ENCODE results near the gene KCNJ10.

KCNJ10 gene

DNA sequence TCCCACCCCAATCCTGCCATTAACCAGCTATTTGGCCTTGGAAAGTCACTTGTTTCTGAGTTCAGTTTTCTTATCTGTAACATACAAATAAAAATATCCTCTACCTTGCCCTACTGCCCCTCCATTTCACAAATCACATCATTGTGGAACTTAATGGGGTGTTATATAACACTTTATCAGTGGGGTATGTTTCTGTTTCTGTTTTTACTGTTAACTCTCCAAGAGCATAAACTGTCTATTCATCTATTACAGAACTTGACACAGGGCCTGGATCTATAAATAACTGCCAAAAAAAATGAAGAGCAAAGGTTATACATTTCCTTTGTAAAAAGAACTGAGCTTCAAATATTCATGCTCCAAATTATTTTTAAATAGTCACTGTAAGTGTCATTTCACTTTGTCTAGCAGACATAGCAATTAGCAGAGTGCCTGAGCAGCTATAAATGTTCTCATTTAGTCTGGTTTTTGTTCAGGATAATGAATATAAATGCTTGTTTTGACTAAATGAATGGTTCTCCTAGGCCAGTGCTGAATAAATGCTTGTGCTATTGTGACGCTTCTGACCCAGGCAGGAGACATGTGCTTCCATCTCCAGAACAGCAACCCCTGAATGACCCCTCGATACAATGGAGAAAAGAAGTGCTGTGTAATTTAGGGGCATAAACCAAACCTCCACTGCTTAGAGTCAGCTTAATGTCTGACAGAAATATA, 45.6 kb downstream of the KCNJ10 start:
- no peak for DNase-seq (ENCODE audit: low read depth in 2 of 2)

DNA sequence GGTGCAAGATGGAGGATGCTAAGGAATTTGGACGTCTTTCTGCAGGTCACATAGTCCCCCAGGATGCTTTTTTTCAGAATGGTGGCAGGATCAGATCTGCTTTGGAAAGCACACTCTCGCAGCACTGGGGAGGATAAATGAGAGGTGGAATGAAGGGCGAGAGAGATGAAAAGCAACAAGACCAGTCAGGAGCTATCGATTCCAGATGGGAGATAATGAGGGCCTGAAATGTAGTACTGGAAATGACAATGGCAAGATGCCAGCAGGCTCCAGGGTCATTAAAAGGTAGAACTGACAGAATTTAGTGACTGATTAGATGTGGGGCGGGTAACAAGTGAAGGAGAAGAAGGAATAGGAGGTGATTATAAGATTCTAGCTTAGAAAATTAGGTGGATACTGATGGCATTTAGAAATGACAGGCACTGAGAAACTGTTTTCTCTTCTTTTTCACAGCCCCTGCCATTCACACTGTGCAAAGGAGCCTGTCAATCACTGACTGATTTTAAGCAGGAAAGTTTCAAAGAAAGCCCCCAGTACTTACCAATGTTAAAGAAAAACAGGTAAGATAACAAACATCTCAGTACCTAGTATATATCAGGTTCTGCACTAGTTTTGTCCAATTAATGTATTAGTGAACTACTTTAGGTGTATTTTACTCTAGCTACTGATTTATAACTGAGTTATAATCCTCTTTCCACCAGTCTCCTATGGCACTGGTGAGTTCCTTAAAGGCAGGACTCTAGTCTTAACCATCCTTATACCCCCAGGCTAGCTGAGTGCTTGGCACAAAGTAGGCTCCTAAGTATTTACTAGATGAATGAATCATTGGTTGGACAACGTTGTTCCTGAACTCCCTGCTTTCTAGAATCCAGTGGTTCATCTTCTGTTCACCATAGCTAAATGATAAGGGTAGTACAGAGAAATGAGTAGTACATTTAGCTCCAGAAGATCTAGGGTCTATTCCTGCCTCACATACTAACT, 47.3 kb downstream of the KCNJ10 start:
- no peak for DNase-seq (ENCODE audit: low read depth in 2 of 2)

DNA sequence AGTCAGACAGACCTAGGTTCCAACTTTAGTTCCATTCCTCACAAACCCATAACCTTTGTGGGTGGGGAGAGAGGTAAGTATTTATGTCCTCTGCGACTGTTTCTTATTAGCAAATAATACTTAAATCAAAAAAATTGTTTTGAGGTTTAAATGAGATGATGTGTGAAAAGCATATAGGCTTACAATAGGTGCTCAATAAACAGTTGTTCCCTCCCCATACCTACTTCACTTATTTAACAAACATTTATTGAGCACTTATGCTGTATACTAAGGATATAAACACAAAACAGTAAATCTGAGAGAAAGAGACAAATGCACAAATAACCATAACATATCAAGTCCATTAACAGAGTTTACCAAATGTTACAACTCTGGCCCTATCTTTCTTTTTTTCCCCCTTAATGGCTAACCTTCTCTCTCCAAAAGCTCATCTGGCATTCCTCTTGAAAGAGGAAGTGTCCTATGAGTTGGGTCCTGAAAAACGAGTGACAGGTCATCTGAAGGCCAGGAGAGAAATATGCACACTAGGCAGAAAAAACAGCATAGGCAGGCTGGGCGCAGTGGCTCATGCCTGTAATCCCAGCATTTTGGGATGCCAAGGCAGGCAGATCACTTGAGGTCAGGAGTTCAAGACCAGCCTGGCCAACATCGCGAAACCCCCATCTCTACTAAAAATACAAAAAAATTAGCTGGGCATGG, 48.4 kb downstream of the KCNJ10 start:
- DNase-seq (ENCODE audit: low read depth in 2 of 2) = no peak

DNA sequence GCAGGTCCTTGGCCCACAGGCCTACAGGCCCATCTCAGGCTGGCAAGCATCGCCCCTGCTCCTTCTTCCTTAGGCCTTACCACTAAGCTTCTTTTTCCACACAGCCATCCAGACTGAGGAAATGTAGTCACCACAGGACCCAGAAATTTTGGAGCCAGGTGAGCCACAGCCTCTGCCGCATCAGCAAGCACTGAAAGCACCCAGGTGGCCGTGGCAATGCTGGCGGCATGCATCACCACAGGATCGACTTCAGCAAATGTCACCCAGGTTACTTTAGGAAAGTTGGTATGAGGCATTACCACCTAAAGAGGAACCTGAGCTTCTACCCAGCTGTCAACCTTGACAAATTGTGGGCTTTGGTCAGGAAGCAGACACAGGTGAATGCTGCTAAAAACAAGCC, 49.8 kb downstream of the KCNJ10 start:
- no peak for DNase-seq (ENCODE audit: low read depth in 2 of 2)

GRCh38 chr1:160018900-160019299, 51.1 kb downstream of the KCNJ10 start:
- no peak for DNase-seq (ENCODE audit: low read depth in 2 of 2)

GRCh38 chr1:160018347-160018746, 51.6 kb downstream of the KCNJ10 start:
- no peak for DNase-seq (ENCODE audit: low read depth in 2 of 2)

GRCh38 chr1:160017592-160017991, 52.4 kb downstream of the KCNJ10 start:
- no peak for DNase-seq (ENCODE audit: low read depth in 2 of 2)

- no peak for DNase-seq (ENCODE audit: low read depth in 2 of 2)
These were observed 58.2 kb downstream of the KCNJ10 start for GRCh38 chr1:160011781-160012180.

DNA sequence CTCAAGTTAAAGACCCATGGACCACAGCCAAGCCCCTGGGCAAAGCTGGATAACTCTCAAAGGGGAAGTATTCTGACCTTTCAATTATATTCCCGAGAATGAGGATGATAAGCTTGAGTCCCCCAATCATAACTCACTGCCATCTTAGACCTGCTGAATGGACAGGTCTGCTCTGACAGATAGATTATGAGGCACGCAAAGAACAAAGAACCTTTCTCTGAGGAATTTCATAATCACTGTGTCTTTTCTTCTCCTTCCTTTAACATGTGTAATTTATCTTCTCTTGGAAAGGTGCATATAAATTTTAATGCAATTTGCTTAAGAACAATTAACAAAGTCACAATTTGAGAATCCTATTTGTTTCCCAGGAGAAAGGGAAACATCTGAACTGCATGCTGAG, 60.2 kb downstream of the KCNJ10 start:
- DNase-seq (ENCODE audit: low read depth in 2 of 2) = no peak

- no peak for DNase-seq (ENCODE audit: low read depth in 2 of 2)
These were observed 60.9 kb downstream of the KCNJ10 start for GRCh38 chr1:160009081-160009480.

DNA sequence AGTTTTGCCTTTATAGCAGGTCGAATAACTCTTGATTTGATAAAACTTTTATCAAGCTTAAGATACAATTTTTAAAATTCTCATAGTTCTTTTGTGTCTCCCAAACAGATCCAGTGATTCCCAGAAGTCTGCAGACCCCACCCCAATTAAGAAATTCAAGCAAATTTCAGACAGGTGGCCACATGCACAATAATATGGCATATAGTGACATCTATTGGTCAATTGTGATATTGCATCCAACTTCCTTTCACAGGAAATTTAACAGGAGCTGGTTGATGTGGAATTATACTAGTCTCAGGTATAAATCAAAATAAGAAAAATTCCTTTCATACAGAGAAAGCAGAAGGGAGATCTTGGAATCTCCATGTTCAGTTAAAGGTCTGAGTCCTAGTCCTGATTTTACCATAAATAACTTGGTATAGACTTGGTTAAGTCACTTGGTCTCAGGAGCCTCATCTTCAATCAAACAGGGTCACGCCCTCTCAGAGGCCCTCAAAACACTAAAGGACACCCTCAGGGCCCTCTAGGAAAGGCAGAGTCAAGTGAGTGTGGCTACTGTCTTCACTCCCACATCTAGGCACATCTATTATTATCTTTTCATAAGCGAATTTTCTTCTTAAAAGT, 62.3 kb downstream of the KCNJ10 start:
- DNase-seq (ENCODE audit: low read depth in 2 of 2) = no peak

DNA sequence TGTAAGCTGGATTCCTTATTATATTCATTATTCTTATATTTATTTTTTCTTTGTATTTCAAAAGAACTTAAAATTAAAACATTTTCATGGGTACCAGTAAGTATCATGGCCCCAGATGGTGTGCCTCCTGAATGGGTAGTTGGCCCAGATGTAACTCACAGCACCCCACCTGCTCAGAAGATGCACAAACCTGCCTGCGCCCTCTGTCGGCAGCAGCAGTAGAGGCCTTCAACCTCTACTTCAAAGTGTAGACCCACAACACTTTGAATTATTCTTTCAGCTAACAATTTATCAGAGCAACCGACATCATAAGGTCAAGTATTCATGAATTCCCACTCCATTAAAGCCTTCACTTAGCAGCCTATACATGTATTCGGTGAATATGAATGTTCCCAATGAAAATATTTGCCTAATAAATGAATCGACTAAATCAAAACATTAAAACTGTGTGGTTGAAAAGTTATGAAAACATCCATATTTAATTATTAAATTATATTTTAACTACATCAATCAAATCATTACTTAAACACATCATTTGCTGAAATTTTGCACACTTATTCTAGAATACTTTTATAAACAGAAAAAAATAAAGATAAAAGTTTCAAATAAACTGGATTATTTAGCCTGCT, 63.5 kb downstream of the KCNJ10 start:
- DNase-seq (ENCODE audit: low read depth in 2 of 2) = peak; percentile 37 to 53

GRCh38 chr1:160005070-160005469, 64.9 kb downstream of the KCNJ10 start:
- no peak for DNase-seq (ENCODE audit: low read depth in 2 of 2)

DNA sequence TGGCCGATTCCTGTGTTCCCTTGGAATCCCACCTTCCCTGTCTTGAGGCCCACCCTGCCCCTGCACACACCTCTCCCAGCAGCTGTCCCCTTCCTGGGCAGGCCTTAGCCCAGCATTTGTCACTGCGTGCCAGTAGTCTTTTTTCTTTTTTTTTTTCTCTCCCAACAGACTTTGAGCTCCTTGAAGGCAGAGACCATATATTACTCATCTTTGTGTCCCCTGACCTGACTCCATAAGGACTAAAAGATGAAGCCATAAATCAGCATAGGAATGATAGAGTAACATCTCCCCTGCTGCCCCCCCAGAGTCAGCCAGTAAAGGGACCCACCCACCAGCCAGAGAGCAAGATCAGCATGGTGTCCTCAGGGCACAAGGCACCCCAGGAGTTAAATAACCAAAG, 65.5 kb downstream of the KCNJ10 start:
- no peak for DNase-seq (ENCODE audit: low read depth in 2 of 2)

DNA sequence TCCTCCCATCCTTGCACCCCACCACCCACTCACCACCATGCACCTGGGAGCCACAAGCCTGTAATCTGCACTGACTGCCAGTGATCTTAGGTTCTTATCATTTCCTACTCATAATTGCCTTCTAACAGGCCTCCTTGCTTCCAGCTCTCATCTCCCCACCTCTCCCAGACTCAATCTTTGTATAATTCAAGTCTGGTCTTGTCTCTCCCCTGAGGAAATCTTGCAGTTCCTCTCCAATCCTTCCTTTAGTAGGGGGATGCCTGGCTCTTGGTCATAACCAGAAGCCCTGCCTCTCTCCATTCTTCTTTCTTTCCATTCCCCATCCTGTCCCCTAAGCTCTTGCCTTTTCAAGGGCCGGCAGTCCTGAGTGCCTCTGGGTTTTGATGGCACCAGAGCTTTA, 66.0 kb downstream of the KCNJ10 start:
- no peak for DNase-seq (ENCODE audit: low read depth in 2 of 2)

DNA sequence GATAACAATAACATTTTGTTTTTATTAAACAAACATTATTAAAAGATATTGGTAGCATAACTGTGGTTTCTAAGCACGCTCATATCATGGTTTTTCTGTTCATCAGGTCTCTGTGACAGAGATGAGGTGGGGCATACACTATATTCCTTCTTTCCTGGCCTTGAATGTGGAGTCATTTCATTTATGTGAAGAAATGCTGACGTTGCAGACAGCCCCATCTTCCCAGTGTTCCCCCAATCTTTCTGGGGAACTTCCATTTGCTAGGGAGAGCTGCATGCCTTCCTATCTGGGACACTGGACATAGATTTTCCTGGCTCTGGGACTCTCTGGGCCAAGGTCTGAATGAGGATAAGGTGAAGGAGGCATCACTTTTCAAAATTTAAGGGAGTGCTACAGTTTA, 68.5 kb downstream of the KCNJ10 start:
- DNase-seq (ENCODE audit: low read depth in 2 of 2) = no peak

DNA sequence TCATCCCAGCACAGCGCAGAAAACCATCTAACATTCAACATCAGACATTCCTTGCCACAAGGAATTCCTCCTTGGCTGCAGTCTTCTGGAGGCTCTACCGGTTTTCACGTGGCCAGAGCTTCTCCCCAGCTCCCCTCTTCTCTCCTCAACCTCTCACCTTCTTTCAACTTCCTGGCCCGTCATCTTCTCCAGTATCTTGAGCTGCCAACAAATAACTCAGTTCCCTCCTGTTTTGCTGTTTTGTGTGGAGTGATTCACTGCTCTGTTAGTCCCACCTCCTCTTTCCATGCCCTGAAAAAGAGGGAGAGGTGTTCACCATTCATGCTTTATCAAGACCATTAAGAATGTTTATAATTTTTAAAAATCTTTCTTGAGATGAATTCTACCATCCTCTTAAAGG, 70.8 kb downstream of the KCNJ10 start:
- DNase-seq (ENCODE audit: low read depth in 2 of 2) = no peak

DNA sequence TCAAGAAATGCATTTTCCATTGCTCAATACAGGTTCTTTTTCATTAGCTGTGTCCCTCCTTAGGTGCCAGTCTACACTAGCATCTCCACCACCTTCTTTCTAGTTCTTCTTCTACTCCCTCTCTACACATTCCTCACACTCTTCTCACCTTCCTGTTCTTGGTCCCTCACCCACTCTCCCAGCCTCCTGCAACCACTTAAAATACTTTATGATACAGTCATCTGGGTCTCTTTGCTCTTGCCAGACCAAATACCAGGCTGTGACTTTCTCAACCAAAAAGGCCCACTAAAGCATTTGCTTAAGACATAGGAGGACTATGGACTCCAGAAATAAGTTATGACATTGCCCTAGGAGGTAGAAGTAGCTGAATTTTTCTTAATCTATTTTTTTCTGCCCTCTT, 73.3 kb downstream of the KCNJ10 start:
- DNase-seq (ENCODE audit: low read depth in 2 of 2) = no peak

- no peak for DNase-seq (ENCODE audit: low read depth in 2 of 2)
These were observed 75.1 kb downstream of the KCNJ10 start for GRCh38 chr1:159994896-159995295.

- DNase-seq (ENCODE audit: low read depth in 2 of 2) = no peak
These were observed 76.0 kb downstream of the KCNJ10 start for GRCh38 chr1:159993911-159994310.

- DNase-seq (ENCODE audit: low read depth in 2 of 2) = no peak
These were observed 77.8 kb downstream of the KCNJ10 start for GRCh38 chr1:159992161-159992560.
